AG09309 (cell line): ENCODE results near the gene HAUS8.
A peak's percentile ranks its signal among the peaks of the same experiment; 100 is the strongest.

ENCODE experiments used
- DNase-seq: peaks from one replicate; pipeline ENCODE4 v3.0.0-alpha.2; 2010; ENCODE audit warnings: low read depth
- H3K4me3 ChIP-seq: 2 replicates; pipeline ENCODE4 v1.5.1; 2011; ENCODE audit warnings: mild to moderate bottlenecking, low read depth, low read length, moderate library complexity; ENCODE audit not compliant: control insufficient read depth
- CTCF ChIP-seq: IDR thresholded peaks from 2 replicates; pipeline ENCODE4 v1.5.1; 2011; ENCODE audit warnings: mild to moderate bottlenecking, low read depth, low read length, inconsistent platforms; ENCODE audit not compliant: insufficient read depth, control insufficient read depth; ENCODE audit errors: missing control alignments

The HAUS8 gene

GRCh38 chr19:17076543-17076991 lies 1.3 kb upstream of the HAUS8 start:
- no peak for DNase-seq
- H3K4me3 ChIP-seq, result peak overlapping the region; percentile 91
- no peak for TF ChIP-seq CTCF

- TF ChIP-seq CTCF, result no peak
- peak overlapping the region; percentile 91 for H3K4me3 ChIP-seq
- DNase-seq, result no peak
Observed at GRCh38 chr19:17075864-17076542, 751 bp upstream of the HAUS8 start.

- H3K4me3 ChIP-seq, result peak overlapping the region; percentile 95
- no peak for TF ChIP-seq CTCF
- no peak for DNase-seq
Observed at GRCh38 chr19:17074634-17075034, 618 bp downstream of the HAUS8 start.

- H3K4me3 ChIP-seq, result peak overlapping the region; percentile 95
- no peak for TF ChIP-seq CTCF
- no peak for DNase-seq
Observed at GRCh38 chr19:17073869-17074633, 1.2 kb downstream of the HAUS8 start.

GRCh38 chr19:17070912-17071311 lies 4.3 kb downstream of the HAUS8 start:
- DNase-seq, result no peak
- H3K4me3 ChIP-seq, result no peak overlapping the region
- no peak for TF ChIP-seq CTCF

GRCh38 chr19:17070421-17070820 lies 4.8 kb downstream of the HAUS8 start:
- TF ChIP-seq CTCF, result no peak
- no peak for DNase-seq
- H3K4me3 ChIP-seq, result no peak overlapping the region
